KMS-11 (cell line): ENCODE data around the gene TLR5.
A peak's percentile ranks its signal among the peaks of the same experiment; 100 is the strongest.

Experiments used
- H2AFZ ChIP-seq: fragments of 200-600 bp; sonication (generic); 2 replicates; pipeline ENCODE4 v1.6.1; 2016; ENCODE audit warnings: antibody characterized with exemption, mixed run types, low read depth
- H3K27ac ChIP-seq: fragments of 200-600 bp; sonication (generic); 2 replicates; pipeline ENCODE4 v1.6.1; 2016; ENCODE audit warnings: mild to moderate bottlenecking, mixed run types
- H3K27me3 ChIP-seq: fragments of 200-600 bp; sonication (generic); 2 replicates; pipeline ENCODE4 v1.6.1; 2017; ENCODE audit warnings: mild to moderate bottlenecking, low read depth, mixed run types, moderate library complexity; ENCODE audit not compliant: insufficient read depth
- H3K36me3 ChIP-seq: fragments of 200-600 bp; sonication (generic); 2 replicates; pipeline ENCODE4 v1.6.1; 2017; ENCODE audit warnings: mild to moderate bottlenecking, mixed run types; ENCODE audit not compliant: insufficient read depth
- H3K4me1 ChIP-seq: fragments of 200-600 bp; sonication (generic); 2 replicates; pipeline ENCODE4 v1.6.1; 2016; ENCODE audit warnings: mild to moderate bottlenecking, low read depth, mixed run types; ENCODE audit not compliant: poor library complexity, severe bottlenecking
- H3K4me2 ChIP-seq: fragments of 200-600 bp; sonication (generic); 2 replicates; pipeline ENCODE4 v1.7.0; 2016; ENCODE audit warnings: mild to moderate bottlenecking, mixed run types
- H3K4me3 ChIP-seq: fragments of 200-600 bp; sonication (generic); IDR thresholded peaks from 2 replicates; pipeline ENCODE4 v1.6.1; 2017; ENCODE audit warnings: low read depth, low read length, mixed read lengths; ENCODE audit not compliant: insufficient read depth
- H3K79me2 ChIP-seq: fragments of 200-600 bp; sonication (generic); 2 replicates; pipeline ENCODE4 v1.6.1; 2016; ENCODE audit warnings: low read depth, mixed run types; ENCODE audit not compliant: insufficient read depth
- H3K9ac ChIP-seq: fragments of 200-600 bp; sonication (generic); 2 replicates; pipeline ENCODE4 v1.6.1; 2016; ENCODE audit warnings: mild to moderate bottlenecking, mixed run types
- H4K20me1 ChIP-seq: fragments of 200-600 bp; sonication (generic); 2 replicates; pipeline ENCODE4 v1.6.1; 2016; ENCODE audit warnings: mild to moderate bottlenecking, mixed run types; ENCODE audit not compliant: insufficient read depth
- TF ChIP-seq, protein P1 (sequence below): fragments of 200-600 bp; sonication (generic); conservative IDR thresholded peaks from 2 replicates; pipeline ENCODE4 v1.6.1; 2017; ENCODE audit warnings: low read depth, mild to moderate bottlenecking, antibody characterized with exemption, low read length, moderate library complexity, mixed read lengths

The TLR5 gene, protein sequence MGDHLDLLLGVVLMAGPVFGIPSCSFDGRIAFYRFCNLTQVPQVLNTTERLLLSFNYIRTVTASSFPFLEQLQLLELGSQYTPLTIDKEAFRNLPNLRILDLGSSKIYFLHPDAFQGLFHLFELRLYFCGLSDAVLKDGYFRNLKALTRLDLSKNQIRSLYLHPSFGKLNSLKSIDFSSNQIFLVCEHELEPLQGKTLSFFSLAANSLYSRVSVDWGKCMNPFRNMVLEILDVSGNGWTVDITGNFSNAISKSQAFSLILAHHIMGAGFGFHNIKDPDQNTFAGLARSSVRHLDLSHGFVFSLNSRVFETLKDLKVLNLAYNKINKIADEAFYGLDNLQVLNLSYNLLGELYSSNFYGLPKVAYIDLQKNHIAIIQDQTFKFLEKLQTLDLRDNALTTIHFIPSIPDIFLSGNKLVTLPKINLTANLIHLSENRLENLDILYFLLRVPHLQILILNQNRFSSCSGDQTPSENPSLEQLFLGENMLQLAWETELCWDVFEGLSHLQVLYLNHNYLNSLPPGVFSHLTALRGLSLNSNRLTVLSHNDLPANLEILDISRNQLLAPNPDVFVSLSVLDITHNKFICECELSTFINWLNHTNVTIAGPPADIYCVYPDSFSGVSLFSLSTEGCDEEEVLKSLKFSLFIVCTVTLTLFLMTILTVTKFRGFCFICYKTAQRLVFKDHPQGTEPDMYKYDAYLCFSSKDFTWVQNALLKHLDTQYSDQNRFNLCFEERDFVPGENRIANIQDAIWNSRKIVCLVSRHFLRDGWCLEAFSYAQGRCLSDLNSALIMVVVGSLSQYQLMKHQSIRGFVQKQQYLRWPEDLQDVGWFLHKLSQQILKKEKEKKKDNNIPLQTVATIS

DNA sequence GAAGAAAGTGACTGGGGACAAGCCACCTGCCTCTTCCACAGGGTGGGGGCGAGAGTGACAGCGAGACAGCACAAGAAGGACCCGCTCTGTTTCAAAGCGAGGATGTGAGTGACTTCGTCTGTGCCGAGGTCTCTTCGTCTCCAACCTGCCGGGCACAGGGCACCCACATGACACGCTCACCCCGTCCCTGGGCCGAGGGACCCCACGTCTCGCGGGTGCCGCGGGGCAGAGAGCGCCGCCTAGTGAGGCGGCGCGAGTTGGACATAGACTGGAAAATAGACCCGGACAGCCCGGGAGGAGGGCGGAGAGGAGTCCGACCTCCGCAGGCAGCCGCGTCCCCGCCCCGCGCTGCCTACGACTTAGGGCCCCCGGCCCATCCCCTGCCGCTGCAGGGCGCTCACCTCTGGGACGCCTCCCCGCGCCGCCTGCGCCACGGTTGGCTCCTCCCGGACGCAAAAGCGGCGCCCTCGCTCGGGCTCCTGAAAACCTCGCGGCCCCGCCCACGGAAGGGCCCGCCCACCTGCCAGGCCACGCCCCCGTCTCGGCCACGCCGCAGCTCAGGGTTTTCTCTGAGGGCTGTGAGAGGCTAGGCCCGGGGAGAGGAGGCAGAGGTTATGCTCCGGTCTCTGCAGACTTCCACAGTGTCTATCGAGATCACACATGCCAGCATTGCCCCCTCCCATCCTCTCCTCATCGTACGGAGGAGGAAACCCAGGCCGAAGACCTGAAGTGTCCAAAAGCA lies at the start of gene TLR5:
TSS of gene TLR5 (minus strand) at position 454 of the 742 bp plus-strand sequence. CDS start 30,217 bp downstream, outside the sequence.
- Histone ChIP-seq H3K27me3 (no peaks in the 10 kb centered on the region), H4K20me1 (no peaks in the 10 kb centered on the region), H3K4me3 (peak within 1 kb of the TSS; percentile 81), H3K79me2 (no peaks in the 10 kb centered on the region), H3K4me2 (peak within 1 kb of the TSS; percentile 85), H3K27ac (peak within 1 kb of the TSS; percentile 59), H3K9ac (peak within 1 kb of the TSS; percentile 48), H2AFZ (peak within 1 kb of the TSS; percentile 82), H3K4me1 (peaks cover 26% of the 10 kb centered on the region), H3K36me3 (no peaks in the 10 kb centered on the region)
- TF ChIP-seq, protein P1, sequence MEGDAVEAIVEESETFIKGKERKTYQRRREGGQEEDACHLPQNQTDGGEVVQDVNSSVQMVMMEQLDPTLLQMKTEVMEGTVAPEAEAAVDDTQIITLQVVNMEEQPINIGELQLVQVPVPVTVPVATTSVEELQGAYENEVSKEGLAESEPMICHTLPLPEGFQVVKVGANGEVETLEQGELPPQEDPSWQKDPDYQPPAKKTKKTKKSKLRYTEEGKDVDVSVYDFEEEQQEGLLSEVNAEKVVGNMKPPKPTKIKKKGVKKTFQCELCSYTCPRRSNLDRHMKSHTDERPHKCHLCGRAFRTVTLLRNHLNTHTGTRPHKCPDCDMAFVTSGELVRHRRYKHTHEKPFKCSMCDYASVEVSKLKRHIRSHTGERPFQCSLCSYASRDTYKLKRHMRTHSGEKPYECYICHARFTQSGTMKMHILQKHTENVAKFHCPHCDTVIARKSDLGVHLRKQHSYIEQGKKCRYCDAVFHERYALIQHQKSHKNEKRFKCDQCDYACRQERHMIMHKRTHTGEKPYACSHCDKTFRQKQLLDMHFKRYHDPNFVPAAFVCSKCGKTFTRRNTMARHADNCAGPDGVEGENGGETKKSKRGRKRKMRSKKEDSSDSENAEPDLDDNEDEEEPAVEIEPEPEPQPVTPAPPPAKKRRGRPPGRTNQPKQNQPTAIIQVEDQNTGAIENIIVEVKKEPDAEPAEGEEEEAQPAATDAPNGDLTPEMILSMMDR, result peak; percentile 83

DNA sequence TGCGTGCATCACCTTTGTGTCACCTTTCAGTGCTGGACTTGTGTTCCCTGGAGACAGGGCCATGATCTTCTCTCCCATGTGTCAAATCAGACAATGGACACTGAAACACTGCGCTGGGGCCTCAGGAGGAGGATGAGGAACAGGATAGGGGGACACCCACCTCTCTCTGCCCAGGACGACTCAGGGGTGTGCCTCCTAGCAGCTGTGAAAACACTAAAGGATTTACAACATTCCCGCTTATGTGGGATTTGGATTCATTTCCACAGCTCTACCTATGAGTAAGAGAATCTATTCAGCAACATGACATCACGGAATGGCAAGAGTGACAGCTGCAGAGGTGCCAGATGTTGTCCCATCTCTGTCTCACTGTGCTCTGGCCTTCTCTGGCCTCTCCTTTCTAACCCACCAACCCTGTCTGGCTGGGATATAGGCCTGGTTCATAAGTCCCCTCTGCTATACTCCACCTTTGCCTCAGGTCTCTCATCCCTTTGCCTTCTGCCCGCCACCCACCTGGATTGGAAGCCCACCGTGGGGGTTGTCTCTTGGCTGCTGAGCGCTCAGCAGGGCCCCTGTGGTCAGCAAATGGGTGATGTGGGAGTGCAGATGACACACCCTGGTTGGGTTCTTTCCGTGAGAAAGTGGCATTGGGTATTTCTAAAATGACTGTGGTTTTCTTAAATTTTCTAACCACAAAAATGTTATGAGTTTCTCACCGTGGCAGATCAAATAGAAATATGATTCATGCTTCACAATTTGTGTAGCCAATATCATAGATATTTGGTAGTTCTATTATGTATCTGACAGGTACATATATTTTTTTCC lies 47.1 kb upstream of the TLR5 start:
- Histone ChIP-seq H3K27me3 (peaks cover 38% of the 10 kb centered on the region), H3K9ac (no peak overlapping the region), H3K4me1 (peaks cover 22% of the 10 kb centered on the region), H3K4me3 (no peak overlapping the region), H3K36me3 (no peaks in the 10 kb centered on the region), H3K4me2 (peak overlapping the region; percentile 63), H3K79me2 (no peaks in the 10 kb centered on the region), H2AFZ (no peak overlapping the region), H4K20me1 (no peaks in the 10 kb centered on the region), H3K27ac (no peak overlapping the region)
- TF ChIP-seq, protein P1, result no peak

DNA sequence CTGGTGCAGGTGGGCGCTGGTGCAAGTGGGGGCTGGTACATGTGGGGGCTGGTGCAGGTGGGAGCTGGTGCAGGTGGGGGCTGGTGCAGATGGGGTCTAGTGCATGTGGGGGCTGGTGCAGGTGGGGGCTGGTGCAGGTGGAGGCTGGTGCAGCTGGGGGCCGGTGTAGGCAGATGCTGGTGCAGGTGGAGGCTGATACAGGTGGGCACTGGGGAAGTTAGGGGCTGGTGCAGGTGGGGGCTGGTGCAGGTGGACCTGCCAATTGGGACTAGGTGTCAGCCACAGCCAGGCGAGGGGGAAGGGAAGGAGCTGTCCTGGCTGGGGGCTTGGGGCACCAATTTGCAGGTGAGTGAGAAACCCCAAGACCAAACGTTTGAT lies 46.5 kb upstream of the TLR5 start:
- Histone ChIP-seq H3K36me3 (no peaks in the 10 kb centered on the region), H4K20me1 (no peaks in the 10 kb centered on the region), H3K9ac (no peak overlapping the region), H2AFZ (no peak overlapping the region), H3K27ac (no peak overlapping the region), H3K79me2 (no peaks in the 10 kb centered on the region), H3K27me3 (peaks cover 38% of the 10 kb centered on the region), H3K4me3 (no peak overlapping the region), H3K4me2 (peak overlapping the region; percentile 63), H3K4me1 (peaks cover 22% of the 10 kb centered on the region)
- TF ChIP-seq, protein P1, result no peak
